ENCODE data around the gene YWHAE. TPM values are rescaled to one million over a fixed set of nuclear protein-coding genes. Genes with fewer than 3 reads are reported as not detected.

The YWHAE gene
- total RNA-seq, 1 donor from 2014 or later: 458 TPM

GRCh38 chr17:1431631-1432104 lies 31.6 kb upstream of the YWHAE start:
- no peak overlapping the region for H3K4me3 Mint-ChIP-seq (ENCODE audit: unreplicated experiment)
- H3K27me3 Mint-ChIP-seq (ENCODE audit: unreplicated experiment): no peaks in the 10 kb centered on the region
- DNase-seq (ENCODE audit: extremely low spot score, unreplicated experiment): no peak
- peaks cover 10% of the 10 kb centered on the region for H3K4me1 Mint-ChIP-seq (ENCODE audit: unreplicated experiment)
- no peak for TF ChIP-seq CTCF (IDR thresholded peaks at IDR 0.05)
- peaks cover 25% of the 10 kb centered on the region for H3K36me3 Mint-ChIP-seq (ENCODE audit: unreplicated experiment)
- no peaks in the 10 kb centered on the region for H3K9me3 Mint-ChIP-seq (ENCODE audit: unreplicated experiment)
- H3K27ac Mint-ChIP-seq (ENCODE audit: unreplicated experiment): no peak overlapping the region

GRCh38 chr17:1423456-1424135 lies 23.6 kb upstream of the YWHAE start:
- Mint-ChIP-seq H3K27me3 (ENCODE audit: unreplicated experiment) (no peaks in the 10 kb centered on the region), H3K4me3 (ENCODE audit: unreplicated experiment) (peak overlapping the region; percentile 20), H3K4me1 (ENCODE audit: unreplicated experiment) (peaks cover 28% of the 10 kb centered on the region), H3K9me3 (ENCODE audit: unreplicated experiment) (no peaks in the 10 kb centered on the region), H3K36me3 (ENCODE audit: unreplicated experiment) (peaks cover 19% of the 10 kb centered on the region), H3K27ac (ENCODE audit: unreplicated experiment) (peak overlapping the region; percentile 83)
- DNase-seq (ENCODE audit: extremely low spot score, unreplicated experiment): no peak
- TF ChIP-seq CTCF (IDR thresholded peaks at IDR 0.05): no peak

GRCh38 chr17:1422885-1423284 lies 22.9 kb upstream of the YWHAE start:
- Mint-ChIP-seq H3K4me3 (ENCODE audit: unreplicated experiment) (no peak overlapping the region), H3K4me1 (ENCODE audit: unreplicated experiment) (peaks cover 28% of the 10 kb centered on the region), H3K27ac (ENCODE audit: unreplicated experiment) (peak overlapping the region; percentile 83), H3K36me3 (ENCODE audit: unreplicated experiment) (peaks cover 20% of the 10 kb centered on the region), H3K9me3 (ENCODE audit: unreplicated experiment) (no peaks in the 10 kb centered on the region), H3K27me3 (ENCODE audit: unreplicated experiment) (no peaks in the 10 kb centered on the region)
- no peak for DNase-seq (ENCODE audit: extremely low spot score, unreplicated experiment)
- TF ChIP-seq CTCF (IDR thresholded peaks at IDR 0.05): no peak

GRCh38 chr17:1421470-1421869 lies 21.4 kb upstream of the YWHAE start:
- Mint-ChIP-seq H3K9me3 (ENCODE audit: unreplicated experiment) (no peaks in the 10 kb centered on the region), H3K4me3 (ENCODE audit: unreplicated experiment) (no peak overlapping the region), H3K27ac (ENCODE audit: unreplicated experiment) (no peak overlapping the region), H3K36me3 (ENCODE audit: unreplicated experiment) (peaks cover 21% of the 10 kb centered on the region), H3K27me3 (ENCODE audit: unreplicated experiment) (no peaks in the 10 kb centered on the region), H3K4me1 (ENCODE audit: unreplicated experiment) (peaks cover 28% of the 10 kb centered on the region)
- no peak for DNase-seq (ENCODE audit: extremely low spot score, unreplicated experiment)
- TF ChIP-seq CTCF (IDR thresholded peaks at IDR 0.05): no peak

GRCh38 chr17:1420981-1421380 lies 21.0 kb upstream of the YWHAE start:
- H3K27ac Mint-ChIP-seq (ENCODE audit: unreplicated experiment): no peak overlapping the region
- H3K4me1 Mint-ChIP-seq (ENCODE audit: unreplicated experiment): peaks cover 28% of the 10 kb centered on the region
- H3K9me3 Mint-ChIP-seq (ENCODE audit: unreplicated experiment): no peaks in the 10 kb centered on the region
- TF ChIP-seq CTCF (IDR thresholded peaks at IDR 0.05): no peak
- peaks cover 21% of the 10 kb centered on the region for H3K36me3 Mint-ChIP-seq (ENCODE audit: unreplicated experiment)
- no peak for DNase-seq (ENCODE audit: extremely low spot score, unreplicated experiment)
- H3K4me3 Mint-ChIP-seq (ENCODE audit: unreplicated experiment): no peak overlapping the region
- no peaks in the 10 kb centered on the region for H3K27me3 Mint-ChIP-seq (ENCODE audit: unreplicated experiment)

Data from osteocyte (in vitro differentiated cells).